ENCODE results near the gene ATP5ME.
A peak's percentile ranks its signal among the peaks of the same experiment; 100 is the strongest.

Gene ATP5ME

DNA sequence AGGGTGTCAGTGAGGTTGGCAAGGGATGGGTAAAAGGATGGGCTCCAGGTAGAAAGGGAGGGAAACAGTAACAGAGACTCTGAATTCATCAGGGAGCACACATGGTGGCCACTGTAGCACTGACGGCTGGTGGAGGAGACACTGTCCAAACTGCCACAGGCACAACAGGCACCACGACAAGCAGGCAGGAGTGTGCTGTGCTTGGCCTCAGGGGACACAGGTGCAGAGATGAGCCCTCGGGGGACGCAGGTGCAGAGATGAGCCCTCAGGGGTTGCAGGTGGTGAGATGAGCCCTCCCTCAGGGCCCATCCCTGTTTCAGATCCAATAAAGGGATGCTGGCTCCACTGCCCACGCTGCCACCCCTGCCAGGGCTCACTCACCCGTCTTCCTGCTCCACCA lies 41.1 kb downstream of the ATP5ME start:
- Histone ChIP-seq H3K4me1 (ENCODE audit: insufficient read depth, insufficient read length) (peaks cover 24% of the 10 kb centered on the region), H3K4me3 (ENCODE audit: insufficient read length, low read depth) (no peak overlapping the region), H3K36me3 (ENCODE audit: insufficient read depth, insufficient read length, low read length) (no peaks in the 10 kb centered on the region), H3K9ac (ENCODE audit: insufficient read length, low read depth) (no peak overlapping the region), H3K27me3 (ENCODE audit: insufficient read depth, insufficient read length) (no peaks in the 10 kb centered on the region), H3K9me3 (ENCODE audit: insufficient read depth, low read length) (peaks cover 15% of the 10 kb centered on the region; the same call in 1 of the 2 replicates)
- no peak for DNase-seq (ENCODE audit: low read depth, low spot score)
- TF ChIP-seq YY1 (IDR thresholded peaks at IDR 0.05; ENCODE audit: insufficient read depth, insufficient read length) (no peak), ZNF274 (IDR thresholded peaks at IDR 0.05; ENCODE audit: low read depth, low read length) (no peak), SUZ12 (IDR thresholded peaks at IDR 0.05; ENCODE audit: extremely low read depth, insufficient read depth, insufficient read length) (no peak)

DNA sequence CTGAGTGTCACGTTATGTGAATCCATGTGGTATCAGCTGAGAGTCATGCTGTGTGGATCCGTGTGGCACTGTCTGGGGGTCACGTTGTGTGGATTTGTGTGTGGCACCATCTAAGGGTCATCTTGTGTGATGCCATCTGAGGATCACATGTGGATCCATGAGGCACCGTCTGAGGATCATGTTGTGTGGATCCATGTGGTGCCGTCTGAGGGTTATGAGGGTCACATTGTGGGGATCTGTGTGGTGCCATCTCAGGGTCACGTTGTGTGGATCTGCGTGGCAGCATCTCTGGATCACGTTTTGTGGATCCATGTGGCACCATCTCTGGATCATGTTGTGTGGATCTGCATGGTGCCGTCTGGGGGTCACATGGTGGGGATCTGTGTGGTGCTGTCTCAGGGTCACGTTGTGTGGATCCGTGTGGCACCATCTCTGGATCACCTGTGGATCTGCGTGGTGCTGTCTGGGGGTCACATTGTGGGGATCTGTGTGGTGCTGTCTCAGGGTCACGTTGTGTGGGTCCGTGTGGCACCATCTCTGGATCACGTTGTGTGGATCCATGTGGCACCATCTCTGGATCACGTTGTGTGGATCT lies 41.8 kb downstream of the ATP5ME start:
- DNase-seq (ENCODE audit: low read depth, low spot score): no peak
- Histone ChIP-seq H3K27me3 (ENCODE audit: insufficient read depth, insufficient read length) (no peaks in the 10 kb centered on the region), H3K9me3 (ENCODE audit: insufficient read depth, low read length) (peaks cover 15% of the 10 kb centered on the region; the same call in 1 of the 2 replicates), H3K9ac (ENCODE audit: insufficient read length, low read depth) (no peak overlapping the region), H3K4me1 (ENCODE audit: insufficient read depth, insufficient read length) (peaks cover 20% of the 10 kb centered on the region), H3K4me3 (ENCODE audit: insufficient read length, low read depth) (no peak overlapping the region), H3K36me3 (ENCODE audit: insufficient read depth, insufficient read length, low read length) (no peaks in the 10 kb centered on the region)
- TF ChIP-seq SUZ12 (IDR thresholded peaks at IDR 0.05; ENCODE audit: extremely low read depth, insufficient read depth, insufficient read length) (no peak), YY1 (IDR thresholded peaks at IDR 0.05; ENCODE audit: insufficient read depth, insufficient read length) (no peak), ZNF274 (IDR thresholded peaks at IDR 0.05; ENCODE audit: low read depth, low read length) (no peak)

DNA sequence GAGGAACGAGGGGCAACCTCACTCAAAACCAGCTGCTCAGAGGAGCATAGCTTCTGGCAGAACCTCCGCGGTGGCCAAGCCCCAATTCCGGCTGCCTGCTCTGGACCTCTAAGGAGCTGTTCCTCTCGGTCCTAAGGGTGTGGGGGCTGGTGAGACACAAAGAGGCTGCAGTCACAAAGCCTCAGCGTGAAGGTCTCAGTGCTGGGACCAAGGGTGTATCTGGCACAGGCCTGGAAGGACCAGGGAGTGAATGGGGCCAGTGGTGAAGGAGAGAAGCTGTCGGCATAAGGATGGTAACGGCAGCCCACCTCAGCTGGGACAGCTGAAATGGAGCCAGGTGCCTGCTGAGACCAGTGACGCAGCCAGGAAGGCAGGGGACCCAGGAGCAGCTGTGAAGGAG lies 43.4 kb downstream of the ATP5ME start:
- Histone ChIP-seq H3K27me3 (ENCODE audit: insufficient read depth, insufficient read length) (no peaks in the 10 kb centered on the region), H3K9me3 (ENCODE audit: insufficient read depth, low read length) (peaks cover 15% of the 10 kb centered on the region; the same call in 1 of the 2 replicates), H3K9ac (ENCODE audit: insufficient read length, low read depth) (no peak overlapping the region), H3K36me3 (ENCODE audit: insufficient read depth, insufficient read length, low read length) (no peaks in the 10 kb centered on the region), H3K4me3 (ENCODE audit: insufficient read length, low read depth) (no peak overlapping the region), H3K4me1 (ENCODE audit: insufficient read depth, insufficient read length) (peaks cover 33% of the 10 kb centered on the region)
- DNase-seq (ENCODE audit: low read depth, low spot score): no peak
- no peak for TF ChIP-seq SUZ12 (IDR thresholded peaks at IDR 0.05; ENCODE audit: extremely low read depth, insufficient read depth, insufficient read length)

DNA sequence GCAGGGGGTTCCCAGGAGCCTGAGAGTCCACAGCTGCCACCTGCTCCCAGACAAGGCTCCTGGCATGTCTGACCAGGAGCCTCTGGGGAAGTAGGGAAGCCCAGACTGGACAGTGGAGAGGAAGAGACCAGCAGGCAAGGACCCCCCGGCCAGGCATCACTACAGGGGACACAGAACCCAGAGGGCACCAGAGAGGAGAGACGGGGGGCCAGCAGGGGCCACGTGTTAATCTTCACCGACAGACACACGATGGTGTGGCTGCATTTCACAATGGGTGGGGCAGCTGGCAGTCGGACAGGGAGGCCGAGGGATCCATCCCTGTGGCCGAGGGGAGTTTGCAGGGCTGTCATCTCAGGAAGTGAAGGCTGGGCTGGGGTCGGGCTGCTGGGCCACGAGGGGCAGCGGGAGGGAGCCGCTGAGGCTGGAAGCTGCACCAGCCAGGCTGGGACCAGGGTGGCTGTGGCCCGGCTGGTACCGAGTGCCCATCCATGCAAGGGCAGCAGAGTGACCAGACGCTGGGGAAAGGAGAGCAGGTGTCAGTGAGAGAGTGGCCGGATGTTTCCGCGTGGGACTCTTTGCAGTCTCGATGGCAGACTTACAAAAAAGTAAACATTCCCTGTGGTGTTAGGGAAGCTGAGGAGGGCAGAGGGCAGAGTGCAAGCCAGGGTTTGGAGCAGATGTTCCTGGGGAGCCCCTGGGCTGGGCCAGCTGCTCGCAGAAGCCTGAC lies 44.0 kb downstream of the ATP5ME start:
- Histone ChIP-seq H3K9me3 (ENCODE audit: insufficient read depth, low read length) (peaks cover 15% of the 10 kb centered on the region; the same call in 1 of the 2 replicates), H3K36me3 (ENCODE audit: insufficient read depth, insufficient read length, low read length) (no peaks in the 10 kb centered on the region), H3K4me3 (ENCODE audit: insufficient read length, low read depth) (no peak overlapping the region), H3K27me3 (ENCODE audit: insufficient read depth, insufficient read length) (no peaks in the 10 kb centered on the region), H3K4me1 (ENCODE audit: insufficient read depth, insufficient read length) (peaks cover 37% of the 10 kb centered on the region), H3K9ac (ENCODE audit: insufficient read length, low read depth) (no peak overlapping the region)
- TF ChIP-seq ZNF274 (IDR thresholded peaks at IDR 0.05; ENCODE audit: low read depth, low read length) (no peak), YY1 (IDR thresholded peaks at IDR 0.05; ENCODE audit: insufficient read depth, insufficient read length) (no peak), SUZ12 (IDR thresholded peaks at IDR 0.05; ENCODE audit: extremely low read depth, insufficient read depth, insufficient read length) (no peak)
- no peak for DNase-seq (ENCODE audit: low read depth, low spot score)

DNA sequence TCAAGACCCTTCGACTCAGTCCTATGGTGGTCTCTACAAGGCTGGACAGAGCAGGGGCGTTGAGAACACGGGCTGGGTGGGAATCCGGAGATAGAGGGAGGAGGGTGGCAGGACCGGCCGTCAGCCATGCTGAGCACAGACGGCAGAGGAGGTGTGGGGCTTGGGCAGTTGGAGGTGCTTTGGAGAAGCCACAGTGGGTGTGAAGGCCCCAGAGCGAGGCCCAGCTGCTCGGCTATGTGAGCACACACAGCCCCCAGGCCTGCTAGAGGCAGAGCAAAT lies 44.5 kb downstream of the ATP5ME start:
- DNase-seq (ENCODE audit: low read depth, low spot score): no peak
- Histone ChIP-seq H3K9me3 (ENCODE audit: insufficient read depth, low read length) (peaks cover 15% of the 10 kb centered on the region; the same call in 1 of the 2 replicates), H3K4me1 (ENCODE audit: insufficient read depth, insufficient read length) (peaks cover 40% of the 10 kb centered on the region), H3K27me3 (ENCODE audit: insufficient read depth, insufficient read length) (no peaks in the 10 kb centered on the region), H3K4me3 (ENCODE audit: insufficient read length, low read depth) (no peak overlapping the region), H3K9ac (ENCODE audit: insufficient read length, low read depth) (no peak overlapping the region), H3K36me3 (ENCODE audit: insufficient read depth, insufficient read length, low read length) (no peaks in the 10 kb centered on the region)
- TF ChIP-seq ZNF274 (IDR thresholded peaks at IDR 0.05; ENCODE audit: low read depth, low read length) (no peak), SUZ12 (IDR thresholded peaks at IDR 0.05; ENCODE audit: extremely low read depth, insufficient read depth, insufficient read length) (no peak), YY1 (IDR thresholded peaks at IDR 0.05; ENCODE audit: insufficient read depth, insufficient read length) (no peak)

DNA sequence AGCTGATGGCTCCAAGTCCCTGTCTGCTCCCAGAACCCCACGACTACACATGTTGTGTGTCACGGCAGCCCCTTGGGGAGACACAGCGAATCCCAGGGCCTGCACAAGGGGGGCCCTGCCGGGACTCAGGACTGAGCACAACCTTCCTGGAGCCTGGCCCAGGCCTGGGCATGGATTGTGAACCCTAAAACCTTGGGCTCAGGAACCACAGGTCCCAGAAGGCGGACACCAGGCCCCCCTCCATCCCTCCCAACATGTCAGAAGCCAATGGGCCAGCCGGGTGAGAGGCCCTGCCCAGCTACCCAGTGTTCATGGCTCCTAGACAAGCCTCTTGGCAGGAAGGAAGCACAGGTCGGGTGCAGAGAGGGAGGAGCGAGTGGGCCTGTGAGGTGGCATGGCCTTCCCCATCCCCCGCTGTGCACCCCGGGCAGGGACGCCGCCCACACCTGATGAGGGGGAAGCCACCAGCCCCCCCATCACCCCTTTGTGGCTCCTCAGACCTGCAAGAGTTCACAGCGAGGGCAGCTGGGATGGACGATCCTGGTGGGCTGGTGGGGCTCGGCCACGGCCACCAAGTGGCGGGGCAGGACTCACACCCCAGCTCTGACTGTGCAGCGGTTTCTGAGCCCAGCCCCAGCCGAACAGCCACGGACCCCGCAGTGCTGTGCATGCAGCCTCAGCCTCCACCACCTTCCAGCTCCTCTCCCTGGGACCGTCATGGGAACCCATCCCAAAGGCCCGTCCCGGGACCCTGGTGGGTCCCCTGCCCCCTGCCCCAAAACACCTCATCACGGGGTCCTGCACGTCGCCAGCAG lies 45.0 kb downstream of the ATP5ME start:
- peak overlapping the region; percentile 9 for H3K9ac ChIP-seq (ENCODE audit: insufficient read length, low read depth)
- H3K27me3 ChIP-seq (ENCODE audit: insufficient read depth, insufficient read length): no peaks in the 10 kb centered on the region
- TF ChIP-seq SUZ12 (IDR thresholded peaks at IDR 0.05; ENCODE audit: extremely low read depth, insufficient read depth, insufficient read length) (no peak), YY1 (IDR thresholded peaks at IDR 0.05; ENCODE audit: insufficient read depth, insufficient read length) (no peak), ZNF274 (IDR thresholded peaks at IDR 0.05; ENCODE audit: low read depth, low read length) (no peak)
- peaks cover 43% of the 10 kb centered on the region for H3K4me1 ChIP-seq (ENCODE audit: insufficient read depth, insufficient read length)
- no peak for DNase-seq (ENCODE audit: low read depth, low spot score)
- peaks cover 15% of the 10 kb centered on the region; the same call in 1 of the 2 replicates for H3K9me3 ChIP-seq (ENCODE audit: insufficient read depth, low read length)
- no peak overlapping the region for H3K4me3 ChIP-seq (ENCODE audit: insufficient read length, low read depth)
- H3K36me3 ChIP-seq (ENCODE audit: insufficient read depth, insufficient read length, low read length): no peaks in the 10 kb centered on the region

DNA sequence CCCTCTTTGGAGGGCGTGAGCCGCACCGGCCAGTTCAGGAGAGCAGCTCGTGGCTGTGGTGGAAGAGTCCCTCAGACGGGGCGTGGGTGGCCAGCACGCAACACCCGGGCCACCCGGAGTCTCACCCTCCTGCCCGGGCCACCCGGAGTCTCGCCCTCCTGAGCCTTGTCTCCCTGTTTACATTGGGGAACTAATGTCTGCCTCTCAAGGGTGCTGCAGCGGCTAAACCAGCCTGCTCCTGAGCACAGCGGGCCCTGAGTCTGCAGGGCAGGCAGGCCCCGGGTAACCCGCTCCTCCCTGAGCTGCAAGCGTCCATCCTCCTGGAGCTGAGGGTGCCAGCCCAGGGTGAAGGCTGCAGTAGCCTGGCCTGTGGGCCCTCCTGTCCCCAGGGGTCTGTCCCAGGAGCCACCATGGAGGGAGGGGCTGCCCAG lies 45.8 kb downstream of the ATP5ME start:
- no peak overlapping the region for H3K4me3 ChIP-seq (ENCODE audit: insufficient read length, low read depth)
- TF ChIP-seq SUZ12 (IDR thresholded peaks at IDR 0.05; ENCODE audit: extremely low read depth, insufficient read depth, insufficient read length): no peak

More for the DNA sequence above, 45.8 kb downstream of the ATP5ME start:
- H3K27me3 ChIP-seq (ENCODE audit: insufficient read depth, insufficient read length): no peaks in the 10 kb centered on the region
- peaks cover 15% of the 10 kb centered on the region; the same call in 1 of the 2 replicates for H3K9me3 ChIP-seq (ENCODE audit: insufficient read depth, low read length)
- H3K9ac ChIP-seq (ENCODE audit: insufficient read length, low read depth): peak overlapping the region; percentile 9
- DNase-seq (ENCODE audit: low read depth, low spot score): no peak
- no peaks in the 10 kb centered on the region for H3K36me3 ChIP-seq (ENCODE audit: insufficient read depth, insufficient read length, low read length)
- H3K4me1 ChIP-seq (ENCODE audit: insufficient read depth, insufficient read length): peaks cover 43% of the 10 kb centered on the region
